MCF 10A (cell line): ENCODE results near the gene ASTN2. TPM values are rescaled to one million over a fixed set of nuclear protein-coding genes. Genes with fewer than 3 reads are reported as not detected.

ENCODE experiments used
- BruUV-seq: library from RNA; stranded (reverse); fragments of 400-500 nt; replicated peaks from 2 replicates; lab custom pipeline; 2021; lab: Mats Ljungman, UMichigan
- CTCF ChIA-PET: fragments of 300-600 bp; sonication (Branson Sonifier 250); formaldehyde crosslinking; extraction: SDS; loops from one replicate; lab custom pipeline; 2021; ENCODE audit warnings: antibody characterized with exemption, inconsistent platforms; lab: Yijun Ruan, JAX
- POLR2A ChIA-PET: fragments of 300-600, 350-650 bp; sonication (Branson Sonifier 250); formaldehyde crosslinking; extraction: SDS; loops from one replicate; lab custom pipeline; 2020; ENCODE audit warnings: antibody characterized with exemption, inconsistent platforms; lab: Yijun Ruan, JAX
- DNase-seq: peaks from one replicate; pipeline ENCODE4 v3.0.0-alpha.2; 2018; ENCODE audit not compliant: unreplicated experiment
- H3K27ac Mint-ChIP-seq: one replicate; pipeline ENCODE4 v1.8.0; 2022; ENCODE audit warnings: mild to moderate bottlenecking, low read depth, mixed read lengths; ENCODE audit not compliant: unreplicated experiment
- H3K27me3 Mint-ChIP-seq: one replicate; pipeline ENCODE4 v1.8.0; 2022; ENCODE audit warnings: mixed read lengths; ENCODE audit not compliant: insufficient read depth, unreplicated experiment
- H3K36me3 Mint-ChIP-seq: one replicate; pipeline ENCODE4 v1.8.0; 2022; ENCODE audit warnings: mild to moderate bottlenecking, moderate library complexity, mixed read lengths; ENCODE audit not compliant: insufficient read depth, unreplicated experiment
- H3K4me1 Mint-ChIP-seq: one replicate; pipeline ENCODE4 v1.8.0; 2022; ENCODE audit warnings: mixed read lengths; ENCODE audit not compliant: insufficient read depth, unreplicated experiment
- H3K4me3 Mint-ChIP-seq: one replicate; pipeline ENCODE4 v1.8.0; 2022; ENCODE audit warnings: mild to moderate bottlenecking, moderate library complexity, mixed read lengths; ENCODE audit not compliant: unreplicated experiment
- H3K9me3 Mint-ChIP-seq: one replicate; pipeline ENCODE4 v1.8.0; 2022; ENCODE audit warnings: mixed read lengths; ENCODE audit not compliant: unreplicated experiment
- intact Hi-C: fragments of 100-400 bp; cut with micrococcal nuclease; formaldehyde crosslinking; loops from 2 replicates; pipeline ENCODE4 v1.14.1; 2022
- total RNA-seq: library from RNA; stranded (reverse); gene quantifications from 2 replicates; pipeline ENCODE4 v1.2.3, GENCODE V29; 2022
- TF ChIP-seq, protein P1 (sequence below): fragments of 200-600 bp; IDR thresholded peaks from one replicate; pipeline ENCODE4 v1.8.0; 2022; ENCODE audit warnings: antibody characterized with exemption, mild to moderate bottlenecking; ENCODE audit not compliant: unreplicated experiment

The ASTN2 gene
- total RNA-seq, 1 experiment from 2014 or later, result 1.8 TPM

DNA sequence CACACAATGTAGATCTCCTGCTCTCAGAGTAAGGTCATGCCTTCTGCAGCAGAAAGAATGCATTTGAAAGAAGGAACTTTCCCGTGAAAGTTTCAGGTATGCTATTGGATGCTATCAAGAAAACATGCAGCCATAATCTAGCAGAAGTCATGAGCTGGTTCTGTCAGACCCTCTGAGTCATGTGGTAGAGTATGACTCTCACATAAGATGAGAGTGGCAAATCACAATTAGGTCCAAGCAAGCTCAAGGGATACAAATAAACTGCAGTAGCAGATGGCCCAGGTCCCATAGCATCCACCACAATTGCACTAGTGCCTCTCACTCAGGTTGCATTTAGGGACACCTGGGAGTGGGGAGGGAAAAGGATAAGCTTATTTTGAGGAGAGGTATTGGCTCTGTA is 292.8 kb downstream of the ASTN2 start:
- TF ChIP-seq, protein P1, sequence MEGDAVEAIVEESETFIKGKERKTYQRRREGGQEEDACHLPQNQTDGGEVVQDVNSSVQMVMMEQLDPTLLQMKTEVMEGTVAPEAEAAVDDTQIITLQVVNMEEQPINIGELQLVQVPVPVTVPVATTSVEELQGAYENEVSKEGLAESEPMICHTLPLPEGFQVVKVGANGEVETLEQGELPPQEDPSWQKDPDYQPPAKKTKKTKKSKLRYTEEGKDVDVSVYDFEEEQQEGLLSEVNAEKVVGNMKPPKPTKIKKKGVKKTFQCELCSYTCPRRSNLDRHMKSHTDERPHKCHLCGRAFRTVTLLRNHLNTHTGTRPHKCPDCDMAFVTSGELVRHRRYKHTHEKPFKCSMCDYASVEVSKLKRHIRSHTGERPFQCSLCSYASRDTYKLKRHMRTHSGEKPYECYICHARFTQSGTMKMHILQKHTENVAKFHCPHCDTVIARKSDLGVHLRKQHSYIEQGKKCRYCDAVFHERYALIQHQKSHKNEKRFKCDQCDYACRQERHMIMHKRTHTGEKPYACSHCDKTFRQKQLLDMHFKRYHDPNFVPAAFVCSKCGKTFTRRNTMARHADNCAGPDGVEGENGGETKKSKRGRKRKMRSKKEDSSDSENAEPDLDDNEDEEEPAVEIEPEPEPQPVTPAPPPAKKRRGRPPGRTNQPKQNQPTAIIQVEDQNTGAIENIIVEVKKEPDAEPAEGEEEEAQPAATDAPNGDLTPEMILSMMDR, result no peak
- ChIA-PET CTCF (no interaction called here), POLR2A (interaction anchor here (0.7 kb wide), 1 partner anchor 14 kb away, joined by 3 read pairs; no protein-coding TSS in a partner anchor)
- H3K4me1 Mint-ChIP-seq, result peaks cover 5% of the 10 kb centered on the region
- no TSS peak for BruUV-seq
- no peaks in the 10 kb centered on the region for H3K36me3 Mint-ChIP-seq
- intact Hi-C loops, result no loop called here
- no peak overlapping the region for H3K4me3 Mint-ChIP-seq
- H3K27me3 Mint-ChIP-seq, result no peaks in the 10 kb centered on the region
- DNase-seq, result no peak
- H3K9me3 Mint-ChIP-seq, result no peaks in the 10 kb centered on the region
- H3K27ac Mint-ChIP-seq, result no peak overlapping the region

DNA sequence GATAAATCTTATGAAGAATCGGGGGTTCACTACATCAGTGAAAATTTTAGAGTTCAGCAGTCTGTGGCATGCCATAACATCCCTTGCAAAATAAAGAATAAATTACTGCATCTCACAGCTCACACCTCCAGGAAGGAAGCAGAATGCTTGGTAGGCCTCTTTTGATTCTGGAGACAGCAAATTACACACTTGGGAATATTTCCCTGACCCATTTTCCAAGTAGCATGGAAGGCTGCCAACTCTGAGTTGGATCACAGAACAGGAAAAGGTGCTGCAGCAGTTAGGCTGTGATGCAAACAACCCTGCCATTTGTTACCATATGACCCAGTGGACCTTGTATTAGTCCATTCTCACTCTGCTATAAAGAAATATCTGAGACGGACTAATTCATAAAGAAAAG is 293.5 kb downstream of the ASTN2 start:
- Mint-ChIP-seq H3K27me3 (no peaks in the 10 kb centered on the region), H3K27ac (no peak overlapping the region), H3K36me3 (no peaks in the 10 kb centered on the region), H3K4me1 (peaks cover 5% of the 10 kb centered on the region), H3K9me3 (no peaks in the 10 kb centered on the region), H3K4me3 (no peak overlapping the region)
- CTCF ChIA-PET, result no interaction called here
- TF ChIP-seq, protein P1, result no peak
- POLR2A ChIA-PET, result no interaction called here
- no TSS peak for BruUV-seq
- DNase-seq, result no peak
- intact Hi-C loops, result no loop called here

DNA sequence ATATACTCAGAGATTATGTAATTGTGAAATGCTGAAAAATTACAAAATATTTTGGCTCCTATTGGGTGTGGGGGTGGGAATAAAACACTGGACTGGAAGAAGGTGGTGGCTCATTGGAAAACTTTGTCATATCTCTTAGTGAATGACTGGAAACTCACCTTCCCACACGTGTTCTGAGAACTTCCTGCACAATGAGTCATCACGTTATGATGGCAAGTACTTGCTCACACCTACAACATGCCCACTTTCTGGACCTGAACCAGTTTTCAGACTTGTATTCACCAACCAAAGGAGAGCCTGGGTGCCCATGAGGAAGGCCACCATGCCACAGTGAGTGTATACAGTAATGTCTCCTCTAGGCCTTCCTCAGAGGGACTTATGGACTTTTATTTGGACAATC is 294.8 kb downstream of the ASTN2 start:
- ChIA-PET CTCF (interaction anchor here (1.4 kb wide), 1 partner anchor 259 kb away, joined by 3 read pairs; no protein-coding TSS in a partner anchor), POLR2A (interaction anchor here (1.0 kb wide), 1 partner anchor 22 kb away, joined by 4 read pairs; no protein-coding TSS in a partner anchor)
- BruUV-seq, result no TSS peak
- Mint-ChIP-seq H3K4me1 (peaks cover 5% of the 10 kb centered on the region), H3K27me3 (no peaks in the 10 kb centered on the region), H3K36me3 (no peaks in the 10 kb centered on the region), H3K9me3 (no peaks in the 10 kb centered on the region), H3K27ac (no peak overlapping the region), H3K4me3 (no peak overlapping the region)
- DNase-seq, result peak; percentile 85
- TF ChIP-seq, protein P1, result no peak
- intact Hi-C loops, result no loop called here

DNA sequence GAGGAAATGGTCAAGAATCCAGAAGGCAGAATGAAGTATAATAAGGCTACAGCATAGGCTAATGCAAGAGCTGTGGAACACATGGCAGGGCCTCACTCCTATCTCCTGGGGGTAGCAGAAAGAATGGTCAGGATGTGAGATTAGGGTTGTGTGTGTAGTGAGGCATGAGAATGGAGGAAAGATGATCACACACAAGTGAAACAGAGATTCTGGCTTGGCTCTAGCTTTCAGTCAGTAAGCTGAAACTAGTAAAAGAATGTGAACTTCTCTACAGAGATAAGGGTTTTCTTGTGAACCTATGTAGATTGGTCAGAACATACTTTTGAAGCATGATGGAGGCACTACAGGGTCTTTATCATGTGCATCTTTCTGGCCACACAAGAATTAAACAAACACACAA is 298.8 kb downstream of the ASTN2 start:
- Mint-ChIP-seq H3K4me1 (peaks cover 5% of the 10 kb centered on the region), H3K9me3 (no peaks in the 10 kb centered on the region), H3K4me3 (no peak overlapping the region), H3K36me3 (no peaks in the 10 kb centered on the region), H3K27ac (peak overlapping the region; percentile 20), H3K27me3 (no peaks in the 10 kb centered on the region)
- intact Hi-C loops, result no loop called here
- BruUV-seq, result no TSS peak
- ChIA-PET CTCF (interaction anchor here (0.6 to 2.2 kb wide), 4 partner anchors 20 to 379 kb away, joined by 3 to 8 read pairs (median 4); no protein-coding TSS in a partner anchor), POLR2A (no interaction called here)
- TF ChIP-seq, protein P1, result no peak
- no peak for DNase-seq
